ENCODE measurements around the gene POLD1.

- TF ChIP-seq CTCF (IDR thresholded peaks at IDR 0.05) (no peak), ZFX (IDR thresholded peaks at IDR 0.05; ENCODE audit: borderline replicate concordance) (no peak)
Observed at GRCh38 chr19:50462970-50463369, 78.8 kb downstream of the POLD1 start.
